Tibial artery (tissue), 4 donors: ENCODE measurements around the gene LMNA.

ENCODE experiments used
- DNase-seq, 2 donors: peaks; one replicate each; pipeline ENCODE4 v3.0.0-alpha.2; 2019
- H3K27ac ChIP-seq, 2 donors: fragments of 200-600 bp; sonication (generic) in 1 of 2; 1 replicate in 1 of 2; 2 replicates in 1 of 2; pipeline ENCODE4 v1.5.1; 2018 to 2019; ENCODE audit warnings: mild to moderate bottlenecking in 1 of 2
- H3K27me3 ChIP-seq, 2 donors: fragments of 200-600 bp; sonication (generic) in 1 of 2; one replicate each; pipeline versions ENCODE4 v1.5.1 to v1.6.0; 2016 to 2019
- H3K36me3 ChIP-seq, 3 donors: fragments of 200-600 bp; sonication (generic) in 2 of 3; one replicate each; pipeline ENCODE4 v1.5.1; 2016 to 2019; ENCODE audit warnings: mild to moderate bottlenecking in 2 of 3
- H3K4me1 ChIP-seq, 4 donors: fragments of 200-600 bp; sonication (generic) in 2 of 4; 1 replicate in 3 of 4; 2 replicates in 1 of 4; pipeline ENCODE4 v1.5.1; 2016 to 2019
- H3K4me3 ChIP-seq, 2 donors: fragments of 200-600 bp; sonication (generic) in 1 of 2; 1 replicate in 1 of 2; 2 replicates in 1 of 2; pipeline ENCODE4 v1.5.1; 2018 to 2019; ENCODE audit warnings: mild to moderate bottlenecking in 2 of 2
- H3K9me3 ChIP-seq, 3 donors: fragments of 200-600 bp; sonication (generic) in 1 of 3; one replicate each; pipeline ENCODE4 v1.5.1; 2016 to 2019
- CTCF ChIP-seq, 2 experiments: fragments of 200-600 bp in 1 of 2; fragments of 450-650 bp in 1 of 2; IDR thresholded peaks; one replicate each; pipeline ENCODE4 v1.5.1; 2017 to 2019; ENCODE audit warnings: antibody characterized with exemption in 2 of 2, mild to moderate bottlenecking in 1 of 2, moderate library complexity in 1 of 2
- intact Hi-C: fragments of 100-400 bp; cut with DNase I; formaldehyde crosslinking; loops from one replicate; pipeline ENCODE4 v1.15.0; 2023; ENCODE audit warnings: low total_unique reads

LMNA gene

DNA sequence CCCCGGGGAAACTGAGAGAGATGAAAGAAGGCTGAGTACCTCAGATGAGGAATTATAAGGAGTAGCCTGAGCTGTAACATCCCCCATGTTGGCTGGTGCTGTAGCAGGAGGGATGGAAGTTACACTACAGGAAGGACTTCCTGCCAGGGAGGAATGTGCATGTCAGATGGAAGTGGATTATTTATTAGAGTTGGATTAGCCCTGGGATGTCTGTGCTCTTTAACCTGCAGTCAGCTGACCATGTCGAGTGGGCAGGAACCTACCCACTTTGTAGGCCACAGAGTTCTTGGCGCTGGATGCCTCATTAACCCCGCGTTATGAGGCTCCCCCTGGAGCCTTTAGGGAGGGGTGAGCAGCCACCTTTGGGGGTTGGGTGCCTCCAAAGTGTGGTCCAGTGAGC, 38.1 kb downstream of the LMNA start:
- peaks cover 0 to 9% of the 10 kb centered on the region in 2 donors for H3K27me3 ChIP-seq
- DNase-seq = no peak
- no peaks in the 10 kb centered on the region for H3K36me3 ChIP-seq
- no peak for TF ChIP-seq CTCF (IDR thresholded peaks at IDR 0.05)
- no peak overlapping the region for H3K27ac ChIP-seq
- intact Hi-C loops = no loop called here
- no peak overlapping the region for H3K4me3 ChIP-seq
- H3K9me3 ChIP-seq = no peaks in the 10 kb centered on the region
- H3K4me1 ChIP-seq = peaks cover 0 to 24% (median 3%) of the 10 kb centered on the region in 4 donors

DNA sequence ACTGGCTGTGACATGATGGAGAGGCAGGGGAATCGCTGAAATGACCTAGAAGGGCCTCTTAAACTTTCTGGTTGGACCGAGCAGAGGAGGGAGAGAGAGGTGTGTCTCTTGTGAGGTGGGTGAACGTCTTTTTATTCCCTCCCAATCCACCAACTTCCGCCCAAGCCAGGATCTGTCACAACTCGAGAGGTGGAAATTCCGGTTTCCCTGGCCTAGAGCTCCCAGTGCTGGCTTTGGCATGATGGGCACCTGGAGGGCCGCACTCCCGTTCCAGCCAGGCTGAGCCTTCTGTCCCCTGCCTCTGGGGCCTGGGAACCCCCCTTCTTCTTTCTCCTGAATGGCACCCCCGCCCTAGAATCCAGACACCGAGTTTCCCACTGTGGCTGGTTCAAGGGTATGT, 38.9 kb downstream of the LMNA start, which contains the start of gene SEMA4A:
Gene SEMA4A (plus strand): TSS at position 224 of the 400 bp plus-strand sequence. CDS start 994 bp downstream, outside the sequence.
- Histone ChIP-seq H3K36me3 (peaks cover 0 to 7% (median 0%) of the 10 kb centered on the region in 3 donors), H3K27ac (no peak within 1 kb of the TSS), H3K9me3 (no peaks in the 10 kb centered on the region), H3K27me3 (peaks cover 0 to 9% of the 10 kb centered on the region in 2 donors), H3K4me1 (peaks cover 0 to 23% (median 3%) of the 10 kb centered on the region in 4 donors), H3K4me3 (no peak within 1 kb of the TSS)
- DNase-seq = no peak
- TF ChIP-seq CTCF (IDR thresholded peaks at IDR 0.05) = no peak
- intact Hi-C loops = no loop called here

GRCh38 chr1:156154317-156154749, 39.8 kb downstream of the LMNA start:
- H3K4me3 ChIP-seq = no peak overlapping the region
- H3K27me3 ChIP-seq = peaks cover 0 to 8% of the 10 kb centered on the region in 2 donors
- intact Hi-C loops = no loop called here
- H3K27ac ChIP-seq = no peak overlapping the region
- no peaks in the 10 kb centered on the region for H3K9me3 ChIP-seq
- no peak for TF ChIP-seq CTCF (IDR thresholded peaks at IDR 0.05)
- no peak for DNase-seq
- H3K4me1 ChIP-seq = peaks cover 0 to 23% (median 3%) of the 10 kb centered on the region in 4 donors
- peaks cover 0 to 12% (median 0%) of the 10 kb centered on the region in 3 donors for H3K36me3 ChIP-seq

GRCh38 chr1:156155756-156156510, 41.4 kb downstream of the LMNA start:
- Histone ChIP-seq H3K9me3 (no peaks in the 10 kb centered on the region), H3K4me3 (no peak overlapping the region), H3K27ac (no peak overlapping the region), H3K4me1 (peaks cover 0 to 20% (median 5%) of the 10 kb centered on the region in 4 donors), H3K27me3 (no peaks in the 10 kb centered on the region), H3K36me3 (peaks cover 0 to 12% (median 0%) of the 10 kb centered on the region in 3 donors)
- no peak for DNase-seq
- intact Hi-C loops = no loop called here
- TF ChIP-seq CTCF (IDR thresholded peaks at IDR 0.05) = no peak

DNA sequence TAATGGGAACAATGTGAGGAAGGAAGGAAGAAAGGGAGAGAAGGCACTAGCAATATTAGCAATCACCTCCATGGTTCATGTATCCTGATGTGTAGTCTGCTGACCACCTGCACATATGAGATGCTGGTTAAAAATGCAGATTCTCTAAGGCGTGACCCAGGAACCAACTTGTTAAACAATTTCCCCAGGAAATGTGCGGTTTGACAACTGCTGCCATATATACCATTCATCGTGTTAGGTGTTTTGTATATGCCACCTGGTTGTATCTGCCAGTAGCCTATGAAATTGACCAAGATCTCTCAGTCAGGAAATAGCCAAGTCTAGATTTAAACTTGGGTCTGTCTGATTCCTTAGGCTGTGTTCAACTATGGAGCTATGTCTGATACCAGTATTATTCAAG, 43.0 kb downstream of the LMNA start:
- Histone ChIP-seq H3K27me3 (no peaks in the 10 kb centered on the region), H3K9me3 (no peaks in the 10 kb centered on the region), H3K4me1 (peaks cover 0 to 20% (median 5%) of the 10 kb centered on the region in 4 donors), H3K27ac (no peak overlapping the region), H3K36me3 (peaks cover 0 to 12% (median 0%) of the 10 kb centered on the region in 3 donors), H3K4me3 (no peak overlapping the region)
- TF ChIP-seq CTCF (IDR thresholded peaks at IDR 0.05) = no peak
- intact Hi-C loops = no loop called here
- DNase-seq = no peak
